Measurements from ENCODE around the gene OPN1MW3. TPM values are rescaled to one million over a fixed set of nuclear protein-coding genes. Genes with fewer than 3 reads are reported as not detected.

Gene OPN1MW3
- total RNA-seq, 1 experiment from 2014 or later = not detected

GRCh38 chrX:154309041-154309775 lies 51.8 kb downstream of the OPN1MW3 start:
- H3K79me2 ChIP-seq (ENCODE audit: low read depth) = no peaks in the 10 kb centered on the region
- intact Hi-C loops (cut with micrococcal nuclease; ENCODE audit: unreplicated experiment) = no loop called here
- H3K4me1 ChIP-seq (replicated peaks; ENCODE audit: insufficient read depth) = no peaks in the 10 kb centered on the region
- no peaks in the 10 kb centered on the region for H3K9me2 ChIP-seq (ENCODE audit: insufficient read depth)
- H3K4me3 ChIP-seq = no peak overlapping the region
- no peaks in the 10 kb centered on the region for H3K36me3 ChIP-seq (ENCODE audit: low read depth)
- no peak overlapping the region for H2AFZ ChIP-seq
- ChIA-PET CTCF (no interaction called here), POLR2A (ENCODE audit: unreplicated experiment) (no interaction called here)
- no peaks in the 10 kb centered on the region for H3K27me3 ChIP-seq (ENCODE audit: insufficient read depth, low read depth)
- no peaks in the 10 kb centered on the region; the same call in 1 of the 2 replicates for H3F3A ChIP-seq (ENCODE audit: insufficient read depth, low read depth)
- no peaks in the 10 kb centered on the region for H3K9me3 ChIP-seq (ENCODE audit: insufficient read depth, low read depth)
- no peaks in the 10 kb centered on the region for H4K20me1 ChIP-seq (ENCODE audit: insufficient read depth)
- no peak for TF ChIP-seq EZH2 (IDR thresholded peaks at IDR 0.05; ENCODE audit: low read depth)
- TF ChIP-seq CTCF (conservative IDR thresholded peaks at IDR 0.05) = no peak
- no TSS peak for BruUV-seq (replicated peaks)
- DNase-seq = no peak
- H3K4me2 ChIP-seq = no peak overlapping the region
- H3K27ac ChIP-seq = no peak overlapping the region

DNA sequence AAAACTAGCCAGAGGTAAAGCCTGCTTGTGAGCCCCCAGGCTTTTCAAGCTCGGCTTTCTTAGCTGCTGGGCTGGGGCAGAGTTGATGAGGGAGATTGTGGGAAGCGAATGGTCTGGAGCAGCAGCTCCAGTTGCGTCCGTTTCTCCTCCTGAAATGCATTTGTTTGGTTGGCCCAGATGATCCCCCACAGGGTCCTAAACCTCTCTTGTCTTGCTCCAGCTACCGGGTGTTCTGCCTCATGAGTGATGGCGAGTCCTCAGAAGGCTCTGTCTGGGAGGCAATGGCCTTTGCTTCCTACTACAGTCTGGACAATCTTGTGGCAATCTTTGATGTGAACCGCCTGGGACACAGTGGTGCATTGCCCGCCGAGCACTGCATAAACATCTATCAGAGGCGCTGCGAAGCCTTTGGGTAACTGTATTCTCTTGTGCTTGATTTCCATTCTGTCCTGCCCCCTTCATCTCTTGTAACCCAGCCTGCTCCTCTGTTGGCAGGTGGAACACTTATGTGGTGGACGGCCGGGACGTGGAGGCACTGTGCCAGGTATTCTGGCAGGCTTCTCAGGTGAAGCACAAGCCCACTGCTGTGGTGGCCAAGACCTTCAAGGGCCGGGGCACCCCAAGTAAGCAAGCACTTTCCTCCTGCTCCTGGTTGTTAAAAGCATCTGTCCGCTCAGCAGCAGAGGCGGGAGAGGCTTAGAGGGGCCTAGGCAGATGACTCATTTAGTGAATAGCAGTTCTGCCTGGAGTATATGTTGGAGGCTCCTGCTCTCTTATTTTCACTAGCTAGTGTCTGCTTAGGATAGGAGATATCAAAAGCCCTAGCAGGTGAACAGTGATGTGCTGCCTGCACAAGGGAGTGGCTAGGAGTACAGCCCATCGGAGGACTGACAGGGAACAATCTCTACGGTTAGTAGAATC lies 53.5 kb downstream of the OPN1MW3 start:
- TF ChIP-seq EZH2 (IDR thresholded peaks at IDR 0.05; ENCODE audit: low read depth) = no peak
- no peak for TF ChIP-seq CTCF (conservative IDR thresholded peaks at IDR 0.05)

GRCh38 chrX:154312116-154312515 lies 54.7 kb downstream of the OPN1MW3 start:
- Histone ChIP-seq H3K9me2 (ENCODE audit: insufficient read depth) (no peaks in the 10 kb centered on the region), H3K4me1 (replicated peaks; ENCODE audit: insufficient read depth) (no peaks in the 10 kb centered on the region), H4K20me1 (ENCODE audit: insufficient read depth) (no peaks in the 10 kb centered on the region), H3K27ac (no peak overlapping the region), H3F3A (ENCODE audit: insufficient read depth, low read depth) (no peaks in the 10 kb centered on the region; the same call in 1 of the 2 replicates), H2AFZ (no peak overlapping the region), H3K9me3 (ENCODE audit: insufficient read depth, low read depth) (no peaks in the 10 kb centered on the region), H3K27me3 (ENCODE audit: insufficient read depth, low read depth) (no peaks in the 10 kb centered on the region), H3K4me2 (no peak overlapping the region), H3K36me3 (ENCODE audit: low read depth) (no peaks in the 10 kb centered on the region), H3K4me3 (no peak overlapping the region), H3K79me2 (ENCODE audit: low read depth) (no peaks in the 10 kb centered on the region)
- TF ChIP-seq CTCF (conservative IDR thresholded peaks at IDR 0.05) (no peak), EZH2 (IDR thresholded peaks at IDR 0.05; ENCODE audit: low read depth) (no peak)
- intact Hi-C loops (cut with micrococcal nuclease; ENCODE audit: unreplicated experiment) = no loop called here
- no peak for DNase-seq
- ChIA-PET CTCF (no interaction called here), POLR2A (ENCODE audit: unreplicated experiment) (no interaction called here)
- BruUV-seq (replicated peaks) = no TSS peak

More for the DNA sequence above, 53.5 kb downstream of the OPN1MW3 start:
- Histone ChIP-seq H3K27ac (no peak overlapping the region), H3F3A (ENCODE audit: insufficient read depth, low read depth) (no peaks in the 10 kb centered on the region; the same call in 1 of the 2 replicates), H3K9me3 (ENCODE audit: insufficient read depth, low read depth) (no peaks in the 10 kb centered on the region), H3K79me2 (ENCODE audit: low read depth) (no peaks in the 10 kb centered on the region), H3K4me3 (no peak overlapping the region), H4K20me1 (ENCODE audit: insufficient read depth) (no peaks in the 10 kb centered on the region), H3K36me3 (ENCODE audit: low read depth) (no peaks in the 10 kb centered on the region), H3K9me2 (ENCODE audit: insufficient read depth) (no peaks in the 10 kb centered on the region), H3K27me3 (ENCODE audit: insufficient read depth, low read depth) (no peaks in the 10 kb centered on the region), H3K4me2 (no peak overlapping the region), H2AFZ (no peak overlapping the region), H3K4me1 (replicated peaks; ENCODE audit: insufficient read depth) (no peaks in the 10 kb centered on the region)
- no peak for DNase-seq
- intact Hi-C loops (cut with micrococcal nuclease; ENCODE audit: unreplicated experiment) = no loop called here
- ChIA-PET POLR2A (ENCODE audit: unreplicated experiment) (interaction anchor here (0.6 kb wide), 1 partner anchor 172 kb away, joined by 3 read pairs; no protein-coding TSS in a partner anchor), CTCF (no interaction called here)
- BruUV-seq (replicated peaks) = no TSS peak
